GM18951 (cell line): ENCODE data around the gene KIAA0319L.

Source experiments
- POLR2A ChIP-seq: IDR thresholded peaks from 4 replicates; pipeline ENCODE4 v1.6.1; 2011; ENCODE audit warnings: mild to moderate bottlenecking; ENCODE audit not compliant: insufficient read length, insufficient read depth; ENCODE audit errors: extremely low read depth
- in situ Hi-C: fragments of 300-500 bp; cut with MboI; formaldehyde crosslinking; loops from one replicate; pipeline ENCODE4 v1.12.0; 2022; ENCODE audit warnings: low sequenced_read_pairs, mixed read lengths, inconsistent platforms; ENCODE audit not compliant: unreplicated experiment

The KIAA0319L gene

DNA sequence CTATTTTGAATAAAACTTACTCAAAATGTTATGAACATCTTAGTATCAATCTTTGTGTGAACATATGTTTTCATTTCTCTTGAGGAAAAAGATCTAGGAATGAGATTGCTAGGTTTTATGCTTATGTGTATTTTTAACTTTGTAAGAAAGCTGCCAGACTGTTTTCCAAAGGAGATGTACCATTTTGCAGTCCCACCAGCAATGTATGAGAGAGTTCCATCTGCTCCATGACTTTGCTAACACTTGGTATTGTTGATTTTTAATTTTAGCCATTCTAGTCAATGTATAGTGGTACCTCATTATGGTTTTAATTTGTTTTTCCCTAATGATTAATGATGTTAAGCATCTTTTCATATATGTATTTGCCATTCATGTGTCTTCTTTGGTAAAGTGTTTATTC is 156.2 kb downstream of the KIAA0319L start:
- in situ Hi-C loops: no loop called here

GRCh38 chr1:35398739-35399138 is 158.5 kb downstream of the KIAA0319L start:
- TF ChIP-seq POLR2A: no peak
- in situ Hi-C loops: no loop called here

More for the DNA sequence above, 156.2 kb downstream of the KIAA0319L start:
- no peak for TF ChIP-seq POLR2A

DNA sequence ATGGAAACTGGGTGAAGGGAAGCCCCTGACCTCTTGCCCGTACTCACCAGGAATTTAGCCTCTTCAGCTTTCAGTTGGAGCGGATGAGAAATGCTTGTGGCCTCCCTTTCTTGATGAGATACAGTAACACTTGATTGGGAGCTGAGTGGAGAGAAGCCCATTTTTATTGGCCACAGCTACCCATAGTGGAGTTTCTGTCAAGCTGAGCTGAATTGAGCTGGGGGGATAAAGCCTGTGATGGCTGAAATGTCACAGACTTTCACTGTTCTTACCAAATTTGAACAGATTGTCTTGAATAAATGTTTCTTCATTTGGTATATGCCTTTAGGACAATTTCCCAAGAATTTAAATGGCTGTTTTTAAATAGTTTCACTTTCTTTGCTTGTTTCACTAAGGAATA is 162.8 kb downstream of the KIAA0319L start:
- no peak for TF ChIP-seq POLR2A
- in situ Hi-C loops: no loop called here

DNA sequence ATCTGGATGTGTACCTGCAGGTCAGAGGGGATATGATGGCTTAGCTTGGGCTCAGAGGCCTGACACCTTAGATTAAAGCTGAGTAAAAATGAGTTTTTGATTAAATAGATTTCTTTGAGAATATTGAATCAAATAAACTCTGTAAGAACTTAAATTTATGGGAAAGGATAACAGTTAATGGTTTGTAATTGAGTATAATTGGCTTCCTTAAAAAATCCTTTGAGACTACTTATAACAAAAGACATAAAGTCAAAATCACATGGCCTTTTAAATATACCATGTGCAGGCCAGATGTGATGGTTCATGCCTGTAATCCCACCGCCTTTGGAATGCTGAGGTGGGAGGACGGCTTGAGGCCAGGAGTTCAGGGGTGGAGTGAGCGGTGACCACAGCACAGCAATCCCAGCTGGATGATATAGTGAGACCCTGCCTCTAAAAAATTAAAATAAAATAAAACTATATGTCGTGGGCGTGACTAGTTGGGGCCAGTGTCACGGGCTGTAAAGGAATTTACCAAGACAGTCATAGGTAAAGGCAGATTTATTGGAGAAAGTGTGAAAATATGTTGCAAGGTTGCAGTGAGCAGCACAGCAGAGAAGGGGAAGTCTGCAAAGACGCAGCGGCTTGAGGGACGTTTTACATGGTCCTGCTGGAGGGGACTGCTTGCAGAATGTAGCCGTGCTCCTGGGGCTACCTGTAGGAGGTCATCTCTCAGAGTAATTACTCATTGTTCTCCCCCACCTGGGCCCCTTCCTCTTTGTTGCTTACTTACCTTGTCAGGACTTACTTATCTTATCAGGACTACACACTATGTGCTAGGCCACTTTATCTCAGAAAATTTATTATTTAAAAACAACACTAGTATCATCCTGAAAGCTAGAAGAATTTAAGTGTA is 166.4 kb downstream of the KIAA0319L start:
- no peak for TF ChIP-seq POLR2A
- in situ Hi-C loops: no loop called here

- in situ Hi-C loops: no loop called here
- TF ChIP-seq POLR2A: no peak
Observed at GRCh38 chr1:35386959-35387358, 170.2 kb downstream of the KIAA0319L start.

- no peak for TF ChIP-seq POLR2A
- in situ Hi-C loops: no loop called here
Observed at GRCh38 chr1:35386290-35386689, 170.9 kb downstream of the KIAA0319L start.
